H9 (cell line): ENCODE measurements around the gene GTF2H4. TPM values are rescaled to one million over a fixed set of nuclear protein-coding genes. Genes with fewer than 3 reads are reported as not detected.

Source experiments
- DNase-seq: peaks from one replicate; pipeline ENCODE4 v3.0.0-alpha.2; 2017
- H2AFZ ChIP-seq: one replicate; pipeline ENCODE4 v1.6.1; 2013; ENCODE audit warnings: mild to moderate bottlenecking, low read length, control low read depth, moderate library complexity
- H2AK5ac ChIP-seq: 2 replicates; pipeline ENCODE4 v1.6.1; 2013; ENCODE audit warnings: low read length, control low read depth, mixed read lengths; ENCODE audit not compliant: insufficient read length
- H2BK120ac ChIP-seq: one replicate; pipeline ENCODE4 v1.6.1; 2013; ENCODE audit warnings: low read depth, mild to moderate bottlenecking, low read length, control low read depth, inconsistent platforms; ENCODE audit not compliant: poor library complexity, severe bottlenecking
- H2BK12ac ChIP-seq: 2 replicates; pipeline ENCODE4 v1.6.1; 2013; ENCODE audit warnings: low read length, control low read depth, mixed read lengths, low read depth; ENCODE audit not compliant: insufficient read length
- H2BK15ac ChIP-seq: 2 replicates; pipeline ENCODE4 v1.6.1; 2013; ENCODE audit warnings: low read depth, low read length, control low read depth
- H2BK20ac ChIP-seq: one replicate; pipeline ENCODE4 v1.6.1; 2013; ENCODE audit warnings: low read depth, mild to moderate bottlenecking, low read length, control low read depth, inconsistent platforms; ENCODE audit not compliant: poor library complexity, severe bottlenecking
- H2BK5ac ChIP-seq: 2 replicates; pipeline ENCODE4 v1.6.1; 2013; ENCODE audit warnings: low read length, control low read depth, mixed read lengths; ENCODE audit not compliant: insufficient read length
- H3K14ac ChIP-seq: 2 replicates; pipeline ENCODE4 v1.6.1; 2013; ENCODE audit warnings: low read length, control low read depth; ENCODE audit not compliant: insufficient read depth
- H3K18ac ChIP-seq: 2 replicates; pipeline ENCODE4 v1.6.1; 2013; ENCODE audit warnings: low read depth, mild to moderate bottlenecking, mixed read lengths, low read length, control low read depth; ENCODE audit not compliant: insufficient read length
- H3K23ac ChIP-seq: 2 replicates; pipeline ENCODE4 v1.6.1; 2013; ENCODE audit warnings: low read length, control low read depth, mixed read lengths, low read depth; ENCODE audit not compliant: insufficient read length
- H3K23me2 ChIP-seq: 2 replicates; pipeline ENCODE4 v1.6.1; 2013; ENCODE audit warnings: low read depth, mild to moderate bottlenecking, mixed read lengths, low read length, control low read depth; ENCODE audit not compliant: insufficient read length, poor library complexity, severe bottlenecking
- H3K27ac ChIP-seq: 2 replicates; pipeline ENCODE4 v1.5.1; 2013; ENCODE audit warnings: low read length, control low read depth, mixed read lengths, low read depth; ENCODE audit not compliant: insufficient read length
- H3K27me3 ChIP-seq: 2 replicates; pipeline ENCODE4 v1.6.1; 2013; ENCODE audit warnings: low read length, control low read depth, inconsistent platforms; ENCODE audit not compliant: insufficient read depth
- H3K4ac ChIP-seq: 2 replicates; pipeline ENCODE4 v1.6.1; 2013; ENCODE audit warnings: low read depth, mild to moderate bottlenecking, control low read depth, inconsistent platforms, low read length, moderate library complexity
- H3K4me1 ChIP-seq: 2 replicates; pipeline ENCODE4 v1.6.1; 2013; ENCODE audit warnings: low read length, control low read depth, inconsistent platforms; ENCODE audit not compliant: insufficient read depth
- H3K4me2 ChIP-seq: 2 replicates; pipeline ENCODE4 v1.6.1; 2013; ENCODE audit warnings: low read length, control low read depth, mixed read lengths; ENCODE audit not compliant: insufficient read length, insufficient read depth
- H3K56ac ChIP-seq: 2 replicates; pipeline ENCODE4 v1.6.1; 2013; ENCODE audit warnings: low read depth, mild to moderate bottlenecking, mixed read lengths, low read length, control low read depth; ENCODE audit not compliant: insufficient read length
- H3K79me1 ChIP-seq: 2 replicates; pipeline ENCODE4 v1.6.1; 2013; ENCODE audit warnings: low read depth, mild to moderate bottlenecking, moderate library complexity, low read length, control low read depth, inconsistent platforms; ENCODE audit not compliant: insufficient read depth, poor library complexity, severe bottlenecking
- H3K79me2 ChIP-seq: 2 replicates; pipeline ENCODE4 v1.6.1; 2013; ENCODE audit warnings: low read length, control low read depth, inconsistent platforms; ENCODE audit not compliant: insufficient read depth
- H3K9ac ChIP-seq: 2 replicates; pipeline ENCODE4 v1.6.1; 2013; ENCODE audit warnings: low read length, control low read depth, mixed read lengths; ENCODE audit not compliant: insufficient read length; ENCODE audit errors: extremely low read depth
- H3K9me3 ChIP-seq: one replicate; pipeline ENCODE4 v1.6.1; 2013; ENCODE audit warnings: low read depth, low read length, inconsistent platforms; ENCODE audit not compliant: control insufficient read depth
- H3T11ph ChIP-seq: one replicate; pipeline ENCODE4 v1.6.1; 2013; ENCODE audit warnings: mild to moderate bottlenecking, low read length, control low read depth, inconsistent platforms
- H4K20me1 ChIP-seq: one replicate; pipeline ENCODE4 v1.6.1; 2013; ENCODE audit not compliant: control insufficient read depth, insufficient read length, insufficient read depth
- H4K5ac ChIP-seq: 2 replicates; pipeline ENCODE4 v1.6.1; 2013; ENCODE audit warnings: low read depth, mild to moderate bottlenecking, mixed read lengths, low read length, control low read depth; ENCODE audit not compliant: insufficient read length
- H4K8ac ChIP-seq: replicated peaks from 2 replicates; pipeline ENCODE4 v1.6.1; 2013; ENCODE audit warnings: low read length, control low read depth, mixed read lengths, low read depth; ENCODE audit not compliant: insufficient read length
- H4K91ac ChIP-seq: 2 replicates; pipeline ENCODE4 v1.6.1; 2013; ENCODE audit warnings: low read depth, mild to moderate bottlenecking, moderate library complexity, mixed read lengths, low read length, control low read depth; ENCODE audit not compliant: insufficient read length
- H3K27ac Mint-ChIP-seq, 3 experiments: 2 replicates in 2 of 3; 3 replicates in 1 of 3; pipeline ENCODE4 v1.8.0; 2020 to 2021; ENCODE audit warnings: mixed read lengths in 3 of 3, mild to moderate bottlenecking in 1 of 3, moderate library complexity in 1 of 3
- H3K27me3 Mint-ChIP-seq: 2 replicates; pipeline ENCODE4 v1.8.0; 2021; ENCODE audit warnings: low read depth, mild to moderate bottlenecking, moderate library complexity, mixed read lengths
- H3K36me3 Mint-ChIP-seq, 3 experiments: 2 replicates in 2 of 3; 3 replicates in 1 of 3; pipeline ENCODE4 v1.8.0; 2020 to 2021; ENCODE audit warnings: low read depth in 3 of 3, mixed read lengths in 3 of 3; ENCODE audit not compliant: insufficient read depth in 1 of 3
- H3K4me1 Mint-ChIP-seq, 2 experiments: 2 replicates each; pipeline ENCODE4 v1.8.0; 2020; ENCODE audit warnings: mixed read lengths in 2 of 2
- H3K4me3 Mint-ChIP-seq, 2 experiments: 2 replicates in 1 of 2; 3 replicates in 1 of 2; pipeline ENCODE4 v1.8.0; 2020 to 2021; ENCODE audit warnings: mild to moderate bottlenecking in 2 of 2, mixed read lengths in 2 of 2, moderate library complexity in 1 of 2
- H3K9me3 Mint-ChIP-seq, 2 experiments: 2 replicates in 1 of 2; 3 replicates in 1 of 2; pipeline ENCODE4 v1.8.0; 2020; ENCODE audit warnings: mild to moderate bottlenecking in 2 of 2, mixed read lengths in 2 of 2, moderate library complexity in 1 of 2
- WGBS: extraction: QIAGEN DNeasy Blood & Tissue Kit; methylation state at CpG from one replicate; pipeline ENCODE4 v1.1.7; 2013; ENCODE audit warnings: missing lambda C conversion rate, low lambda C conversion rate, mixed read lengths; ENCODE audit not compliant: insufficient read length; ENCODE audit errors: extremely low coverage; 5-methylcytosine and 5-hydroxymethylcytosine counted together
- total RNA-seq: library from RNA; stranded (reverse); gene quantifications from 2 replicates; pipeline ENCODE4 v1.2.1, GENCODE V29; 2021
- TF ChIP-seq, protein P1 (sequence below): fragments of 200-600 bp; sonication (generic); conservative IDR thresholded peaks from 3 replicates; pipeline ENCODE4 v1.8.0; 2021; ENCODE audit warnings: antibody characterized with exemption, mild to moderate bottlenecking

The GTF2H4 gene
- total RNA-seq, 1 experiment from 2014 or later, result 60.8 TPM

DNA sequence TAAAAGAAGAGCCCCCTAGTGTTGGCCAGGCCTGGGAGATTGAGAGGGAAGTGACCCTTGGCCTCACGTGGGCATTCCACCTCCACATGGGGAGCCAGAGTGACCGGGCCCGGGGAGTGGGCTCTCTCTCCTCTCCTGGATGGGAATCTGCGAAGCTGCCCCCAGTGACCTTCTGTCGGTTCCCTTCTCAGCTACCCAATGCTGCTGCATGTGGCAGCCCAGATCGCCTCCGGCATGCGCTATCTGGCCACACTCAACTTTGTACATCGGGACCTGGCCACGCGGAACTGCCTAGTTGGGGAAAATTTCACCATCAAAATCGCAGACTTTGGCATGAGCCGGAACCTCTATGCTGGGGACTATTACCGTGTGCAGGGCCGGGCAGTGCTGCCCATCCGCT, 10.1 kb upstream of the GTF2H4 start:
- Histone ChIP-seq H3K23ac (no peak overlapping the region), H2BK20ac (no peak overlapping the region), H3K4ac (no peak overlapping the region), H2BK12ac (no peak overlapping the region), H2BK15ac (no peak overlapping the region), H3K23me2 (no peaks in the 10 kb centered on the region), H4K8ac (no peak overlapping the region), H3K4me2 (no peak overlapping the region), H2BK5ac (no peak overlapping the region), H3K27ac (no peak overlapping the region), H3T11ph (no peak overlapping the region), H3K14ac (no peak overlapping the region), H3K9me3 (no peaks in the 10 kb centered on the region), H3K79me2 (no peaks in the 10 kb centered on the region), H3K18ac (no peak overlapping the region), H4K91ac (no peak overlapping the region), H4K20me1 (no peaks in the 10 kb centered on the region), H2AK5ac (no peak overlapping the region), H3K9ac (no peak overlapping the region), H3K79me1 (no peaks in the 10 kb centered on the region), H3K56ac (no peak overlapping the region), H3K4me1 (no peaks in the 10 kb centered on the region), H3K27me3 (no peaks in the 10 kb centered on the region), H4K5ac (no peak overlapping the region), H2BK120ac (no peak overlapping the region), H2AFZ (no peak overlapping the region)
- Mint-ChIP-seq H3K4me1 (peaks cover 4 to 8% of the 10 kb centered on the region in 2 experiments), H3K4me3 (no peak overlapping the region), H3K27ac (no peak overlapping the region), H3K27me3 (no peaks in the 10 kb centered on the region), H3K9me3 (no peaks in the 10 kb centered on the region), H3K36me3 (peaks cover 40 to 69% (median 63%) of the 10 kb centered on the region in 3 experiments)
- TF ChIP-seq, protein P1, sequence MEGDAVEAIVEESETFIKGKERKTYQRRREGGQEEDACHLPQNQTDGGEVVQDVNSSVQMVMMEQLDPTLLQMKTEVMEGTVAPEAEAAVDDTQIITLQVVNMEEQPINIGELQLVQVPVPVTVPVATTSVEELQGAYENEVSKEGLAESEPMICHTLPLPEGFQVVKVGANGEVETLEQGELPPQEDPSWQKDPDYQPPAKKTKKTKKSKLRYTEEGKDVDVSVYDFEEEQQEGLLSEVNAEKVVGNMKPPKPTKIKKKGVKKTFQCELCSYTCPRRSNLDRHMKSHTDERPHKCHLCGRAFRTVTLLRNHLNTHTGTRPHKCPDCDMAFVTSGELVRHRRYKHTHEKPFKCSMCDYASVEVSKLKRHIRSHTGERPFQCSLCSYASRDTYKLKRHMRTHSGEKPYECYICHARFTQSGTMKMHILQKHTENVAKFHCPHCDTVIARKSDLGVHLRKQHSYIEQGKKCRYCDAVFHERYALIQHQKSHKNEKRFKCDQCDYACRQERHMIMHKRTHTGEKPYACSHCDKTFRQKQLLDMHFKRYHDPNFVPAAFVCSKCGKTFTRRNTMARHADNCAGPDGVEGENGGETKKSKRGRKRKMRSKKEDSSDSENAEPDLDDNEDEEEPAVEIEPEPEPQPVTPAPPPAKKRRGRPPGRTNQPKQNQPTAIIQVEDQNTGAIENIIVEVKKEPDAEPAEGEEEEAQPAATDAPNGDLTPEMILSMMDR, result 0 out of 3 replicates have a peak, but pooled peaks have one; percentile 11
- no peak for DNase-seq
- no CpG with 5 or more reads among the region's 16 CpGs for WGBS
